ENCODE data around the gene PRKAR1B.

PRKAR1B gene

GRCh38 chr7:727104-727805, at the start of gene PRKAR1B:
TSS of gene PRKAR1B (minus strand) at chr7:727281. CDS start at chr7:711505, 15,776 bp downstream.
- no peak for DNase-seq (ENCODE audit: low read depth, low spot score)

GRCh38 chr7:776381-776780, 49.3 kb upstream of the PRKAR1B start:
- no peak for DNase-seq (ENCODE audit: low read depth, low spot score)

GRCh38 chr7:774161-775109, 47.4 kb upstream of the PRKAR1B start:
- no peak for DNase-seq (ENCODE audit: low read depth, low spot score)

GRCh38 chr7:773622-773915, 46.5 kb upstream of the PRKAR1B start:
- DNase-seq (ENCODE audit: low read depth, low spot score) = no peak

GRCh38 chr7:772861-773621, 46.0 kb upstream of the PRKAR1B start:
- no peak for DNase-seq (ENCODE audit: low read depth, low spot score)

- DNase-seq (ENCODE audit: low read depth, low spot score) = no peak
Observed at GRCh38 chr7:772392-772791, 45.3 kb upstream of the PRKAR1B start.

GRCh38 chr7:772005-772294, 44.9 kb upstream of the PRKAR1B start:
- no peak for DNase-seq (ENCODE audit: low read depth, low spot score)

- DNase-seq (ENCODE audit: low read depth, low spot score) = peak; percentile 56
Observed at GRCh38 chr7:771234-772004, 44.3 kb upstream of the PRKAR1B start.

GRCh38 chr7:770741-771166, 43.7 kb upstream of the PRKAR1B start:
- DNase-seq (ENCODE audit: low read depth, low spot score) = no peak

- no peak for DNase-seq (ENCODE audit: low read depth, low spot score)
Observed at GRCh38 chr7:770336-770735, 43.3 kb upstream of the PRKAR1B start.

- DNase-seq (ENCODE audit: low read depth, low spot score) = no peak
Observed at GRCh38 chr7:768881-769504, 41.9 kb upstream of the PRKAR1B start.

GRCh38 chr7:767941-768731, 41.1 kb upstream of the PRKAR1B start:
- peak; percentile 99 for DNase-seq (ENCODE audit: low read depth, low spot score)

- peak; percentile 97 for DNase-seq (ENCODE audit: low read depth, low spot score)
Observed at GRCh38 chr7:767580-767940, 40.5 kb upstream of the PRKAR1B start.

- no peak for DNase-seq (ENCODE audit: low read depth, low spot score)
Observed at GRCh38 chr7:765383-765782, 38.3 kb upstream of the PRKAR1B start.

GRCh38 chr7:763762-764161, 36.7 kb upstream of the PRKAR1B start:
- DNase-seq (ENCODE audit: low read depth, low spot score) = no peak

- DNase-seq (ENCODE audit: low read depth, low spot score) = no peak
Observed at GRCh38 chr7:762885-763284, 35.8 kb upstream of the PRKAR1B start.

GRCh38 chr7:761631-762030, 34.5 kb upstream of the PRKAR1B start:
- no peak for DNase-seq (ENCODE audit: low read depth, low spot score)

- DNase-seq (ENCODE audit: low read depth, low spot score) = no peak
Observed at GRCh38 chr7:761101-761500, 34.0 kb upstream of the PRKAR1B start.

- no peak for DNase-seq (ENCODE audit: low read depth, low spot score)
Observed at GRCh38 chr7:760006-760405, 32.9 kb upstream of the PRKAR1B start.

- DNase-seq (ENCODE audit: low read depth, low spot score) = no peak
Observed at GRCh38 chr7:759569-759968, 32.5 kb upstream of the PRKAR1B start.
